Measurements from ENCODE around the gene LMNTD2.
A peak's percentile ranks its signal among the peaks of the same experiment; 100 is the strongest.

The LMNTD2 gene

GRCh38 chr11:512761-513595, 47.6 kb downstream of the LMNTD2 start:
- TF ChIP-seq, protein P1, sequence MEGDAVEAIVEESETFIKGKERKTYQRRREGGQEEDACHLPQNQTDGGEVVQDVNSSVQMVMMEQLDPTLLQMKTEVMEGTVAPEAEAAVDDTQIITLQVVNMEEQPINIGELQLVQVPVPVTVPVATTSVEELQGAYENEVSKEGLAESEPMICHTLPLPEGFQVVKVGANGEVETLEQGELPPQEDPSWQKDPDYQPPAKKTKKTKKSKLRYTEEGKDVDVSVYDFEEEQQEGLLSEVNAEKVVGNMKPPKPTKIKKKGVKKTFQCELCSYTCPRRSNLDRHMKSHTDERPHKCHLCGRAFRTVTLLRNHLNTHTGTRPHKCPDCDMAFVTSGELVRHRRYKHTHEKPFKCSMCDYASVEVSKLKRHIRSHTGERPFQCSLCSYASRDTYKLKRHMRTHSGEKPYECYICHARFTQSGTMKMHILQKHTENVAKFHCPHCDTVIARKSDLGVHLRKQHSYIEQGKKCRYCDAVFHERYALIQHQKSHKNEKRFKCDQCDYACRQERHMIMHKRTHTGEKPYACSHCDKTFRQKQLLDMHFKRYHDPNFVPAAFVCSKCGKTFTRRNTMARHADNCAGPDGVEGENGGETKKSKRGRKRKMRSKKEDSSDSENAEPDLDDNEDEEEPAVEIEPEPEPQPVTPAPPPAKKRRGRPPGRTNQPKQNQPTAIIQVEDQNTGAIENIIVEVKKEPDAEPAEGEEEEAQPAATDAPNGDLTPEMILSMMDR (IDR thresholded peaks at IDR 0.05; ENCODE audit: poor library complexity, severe bottlenecking) = no peak
- ATAC-seq (ENCODE audit: low read depth) (no peak), DNase-seq (ENCODE audit: low spot score) (no peak)
- no peak overlapping the region for H3K4me3 ChIP-seq (ENCODE audit: severe bottlenecking)
- no peak overlapping the region for H3K27ac ChIP-seq (ENCODE audit: poor library complexity, severe bottlenecking)
- H3K27me3 ChIP-seq (ENCODE audit: insufficient read depth, poor library complexity, severe bottlenecking) = no peaks in the 10 kb centered on the region
- no peaks in the 10 kb centered on the region for H3K9me3 ChIP-seq (ENCODE audit: severe bottlenecking)
- peaks cover 16% of the 10 kb centered on the region for H3K4me1 ChIP-seq (ENCODE audit: insufficient read depth, poor library complexity, severe bottlenecking)
- peaks cover 31% of the 10 kb centered on the region for H3K36me3 ChIP-seq (ENCODE audit: low read depth)

DNA sequence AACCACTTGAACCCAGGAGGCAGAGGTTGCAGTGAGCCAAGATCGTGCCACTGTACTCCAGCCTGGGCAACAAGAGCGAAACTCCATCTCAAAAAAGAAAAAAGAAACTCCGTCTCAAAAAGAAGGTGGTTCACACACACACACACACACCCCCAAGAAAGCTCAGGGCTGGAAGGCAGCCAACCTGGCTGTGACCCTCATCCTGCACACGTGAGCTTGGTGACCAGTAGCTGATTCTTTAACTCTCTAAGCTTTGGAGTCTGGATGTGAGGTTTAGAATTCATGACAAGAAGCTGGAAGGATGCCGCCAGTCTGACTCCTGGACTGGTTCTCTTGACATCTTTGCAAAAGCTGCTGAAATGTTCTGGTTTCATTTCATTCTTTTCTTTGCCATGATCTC, 51.6 kb downstream of the LMNTD2 start:
- DNase-seq (ENCODE audit: low spot score) (no peak), ATAC-seq (ENCODE audit: low read depth) (no peak)
- Histone ChIP-seq H3K27ac (ENCODE audit: poor library complexity, severe bottlenecking) (no peak overlapping the region), H3K9me3 (ENCODE audit: severe bottlenecking) (no peaks in the 10 kb centered on the region), H3K27me3 (ENCODE audit: insufficient read depth, poor library complexity, severe bottlenecking) (no peaks in the 10 kb centered on the region), H3K36me3 (ENCODE audit: low read depth) (peaks cover 39% of the 10 kb centered on the region), H3K4me3 (ENCODE audit: severe bottlenecking) (no peak overlapping the region), H3K4me1 (ENCODE audit: insufficient read depth, poor library complexity, severe bottlenecking) (peaks cover 11% of the 10 kb centered on the region)
- TF ChIP-seq, protein P1 (IDR thresholded peaks at IDR 0.05; ENCODE audit: poor library complexity, severe bottlenecking) = no peak

DNA sequence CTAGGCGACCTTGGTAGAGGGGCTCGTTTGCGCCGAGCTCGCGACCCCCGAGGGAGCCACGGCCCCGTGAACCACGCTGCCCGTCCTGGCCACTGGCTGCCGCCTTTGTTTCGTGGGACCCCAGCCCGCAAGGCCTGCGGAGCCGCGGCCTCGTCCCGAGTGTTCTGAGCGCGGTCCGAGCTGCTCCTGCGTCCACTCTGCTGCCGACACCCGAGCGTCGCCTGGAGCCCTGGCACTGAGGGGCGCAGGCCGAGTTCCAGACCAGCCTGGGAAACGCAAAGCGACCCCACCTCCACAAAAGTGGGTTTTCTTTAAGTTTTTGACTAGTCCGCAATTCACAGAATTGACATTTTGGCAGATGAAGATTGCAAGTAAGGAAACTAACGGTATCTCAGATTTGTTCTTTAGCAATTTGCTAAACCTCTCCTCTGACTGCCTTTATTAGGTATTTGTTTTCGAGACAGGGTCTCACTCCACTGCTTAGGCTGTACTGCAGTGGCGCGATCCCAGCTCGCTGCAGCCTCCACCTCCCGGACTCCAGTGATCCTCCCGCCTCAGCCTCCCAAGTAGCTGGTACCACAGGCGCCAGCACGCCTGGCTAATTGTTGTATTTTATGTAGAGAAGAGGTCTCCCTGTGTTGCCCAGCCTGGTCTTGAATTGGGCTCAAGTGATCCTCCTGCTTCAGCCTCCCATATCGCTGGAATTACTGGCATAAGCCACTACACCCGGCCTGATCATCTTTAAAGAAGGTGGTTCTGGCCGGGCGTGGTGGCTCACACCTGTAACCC, 52.6 kb downstream of the LMNTD2 start:
- no peak for DNase-seq (ENCODE audit: low spot score)
- H3K4me1 ChIP-seq (ENCODE audit: insufficient read depth, poor library complexity, severe bottlenecking) = peaks cover 11% of the 10 kb centered on the region
- no peak for ATAC-seq (ENCODE audit: low read depth)
- H3K9me3 ChIP-seq (ENCODE audit: severe bottlenecking) = no peaks in the 10 kb centered on the region
- peaks cover 35% of the 10 kb centered on the region for H3K36me3 ChIP-seq (ENCODE audit: low read depth)
- TF ChIP-seq, protein P1 (IDR thresholded peaks at IDR 0.05; ENCODE audit: poor library complexity, severe bottlenecking) = no peak
- peak overlapping the region; percentile 70 for H3K4me3 ChIP-seq (ENCODE audit: severe bottlenecking)
- H3K27ac ChIP-seq (ENCODE audit: poor library complexity, severe bottlenecking) = peak overlapping the region; percentile 94
- no peaks in the 10 kb centered on the region for H3K27me3 ChIP-seq (ENCODE audit: insufficient read depth, poor library complexity, severe bottlenecking)

DNA sequence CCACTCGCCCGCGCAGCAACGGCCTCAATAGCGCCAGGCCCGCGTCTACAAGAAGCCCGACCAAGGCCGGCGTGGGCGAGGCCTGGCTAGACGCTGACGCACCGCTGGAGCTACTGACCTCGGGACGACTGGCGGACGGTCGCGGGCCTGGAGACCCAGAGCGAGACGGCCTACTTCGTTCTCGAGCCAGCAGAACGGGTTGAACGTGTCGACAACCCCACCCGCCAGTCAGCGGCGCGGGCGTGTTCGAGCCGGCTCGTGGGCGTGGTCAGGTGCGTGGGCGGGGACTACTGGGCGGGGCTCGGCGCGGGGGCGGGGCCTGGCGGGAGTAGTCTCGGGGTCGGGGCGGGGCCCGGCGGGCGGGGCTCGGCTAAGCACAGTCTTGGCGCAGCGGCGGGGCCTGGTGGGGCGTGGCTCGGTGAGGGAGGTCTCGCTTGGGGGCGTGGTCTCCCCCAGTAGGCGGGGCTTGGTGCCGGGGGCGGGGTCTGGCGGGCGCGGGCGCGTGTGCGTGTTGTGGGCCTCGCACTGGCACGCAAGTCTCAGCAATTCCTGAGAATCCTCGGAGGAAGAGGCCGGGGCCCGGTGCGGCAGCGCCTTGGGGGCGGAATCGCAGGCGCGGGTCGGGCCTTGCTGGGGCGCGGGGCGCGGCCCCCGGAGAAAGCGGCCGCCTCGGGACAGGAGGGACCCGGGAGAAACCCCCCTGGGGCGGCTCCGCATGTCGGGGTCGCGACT, 53.4 kb downstream of the LMNTD2 start, which contains the start of gene RNH1:
Gene RNH1, minus strand, starts transcription at position 248 of the 732 bp plus-strand sequence. CDS start 5,080 bp downstream, outside the sequence.
- Histone ChIP-seq H3K4me3 (ENCODE audit: severe bottlenecking) (peak within 1 kb of the TSS; percentile 70), H3K27ac (ENCODE audit: poor library complexity, severe bottlenecking) (peak within 1 kb of the TSS; percentile 94), H3K36me3 (ENCODE audit: low read depth) (peaks cover 35% of the 10 kb centered on the region), H3K9me3 (ENCODE audit: severe bottlenecking) (no peaks in the 10 kb centered on the region), H3K27me3 (ENCODE audit: insufficient read depth, poor library complexity, severe bottlenecking) (no peaks in the 10 kb centered on the region), H3K4me1 (ENCODE audit: insufficient read depth, poor library complexity, severe bottlenecking) (peaks cover 11% of the 10 kb centered on the region)
- TF ChIP-seq, protein P1 (IDR thresholded peaks at IDR 0.05; ENCODE audit: poor library complexity, severe bottlenecking) = no peak
- ATAC-seq (ENCODE audit: low read depth) = peak; percentile 62
- DNase-seq (ENCODE audit: low spot score) = peak; percentile 98
